ENCODE results near the gene SYT1.

Gene SYT1

GRCh38 chr12:78898416-78898815 lies 33.8 kb downstream of the SYT1 start:
- peak; percentile 38 for DNase-seq

GRCh38 chr12:78914859-78915331 lies 50.3 kb downstream of the SYT1 start:
- DNase-seq: no peak

GRCh38 chr12:78916845-78917480 lies 52.4 kb downstream of the SYT1 start:
- peak; percentile 75 for DNase-seq

GRCh38 chr12:78917513-78917912 lies 52.9 kb downstream of the SYT1 start:
- DNase-seq: no peak

- peak; percentile 47 for DNase-seq
These were observed 53.7 kb downstream of the SYT1 start for GRCh38 chr12:78918268-78918667.

GRCh38 chr12:78928200-78929074 lies 63.9 kb downstream of the SYT1 start:
- DNase-seq: peak; percentile 99

GRCh38 chr12:78929075-78929418 lies 64.5 kb downstream of the SYT1 start:
- DNase-seq: peak; percentile 80

GRCh38 chr12:78931466-78931990 lies 67.0 kb downstream of the SYT1 start:
- no peak for DNase-seq

- DNase-seq: peak; percentile 92
These were observed 68.4 kb downstream of the SYT1 start for GRCh38 chr12:78933014-78933413.

- peak; percentile 32 for DNase-seq
These were observed 73.9 kb downstream of the SYT1 start for GRCh38 chr12:78938341-78939084.

- no peak for DNase-seq
These were observed 85.0 kb downstream of the SYT1 start for GRCh38 chr12:78949532-78949931.

- no peak for DNase-seq
These were observed 87.4 kb downstream of the SYT1 start for GRCh38 chr12:78951803-78952551.

GRCh38 chr12:78952552-78952929 lies 88.0 kb downstream of the SYT1 start:
- no peak for DNase-seq

GRCh38 chr12:78958941-78959340 lies 94.4 kb downstream of the SYT1 start:
- no peak for DNase-seq

GRCh38 chr12:78959556-78959955 lies 95.0 kb downstream of the SYT1 start:
- peak; percentile 60 for DNase-seq

- peak; percentile 10 for DNase-seq
These were observed 96.6 kb downstream of the SYT1 start for GRCh38 chr12:78961171-78961570.

GRCh38 chr12:78963439-78964227 lies 99.1 kb downstream of the SYT1 start:
- DNase-seq: peak; percentile 69

GRCh38 chr12:78964521-78964920 lies 99.9 kb downstream of the SYT1 start:
- DNase-seq: no peak

GRCh38 chr12:78966062-78966461 lies 101.5 kb downstream of the SYT1 start:
- no peak for DNase-seq

- DNase-seq: no peak
These were observed 102.4 kb downstream of the SYT1 start for GRCh38 chr12:78966926-78967325.

- DNase-seq: no peak
These were observed 103.7 kb downstream of the SYT1 start for GRCh38 chr12:78968226-78968625.

- peak; percentile 7 for DNase-seq
These were observed 105.5 kb downstream of the SYT1 start for GRCh38 chr12:78970041-78970440.
